RWPE1 (cell line): ENCODE measurements around the gene PRKN.

Experiments
- CTCF ChIA-PET: fragments of 350-600 bp; sonication (Branson Sonifier 250); formaldehyde crosslinking; extraction: SDS; loops from one replicate; lab custom pipeline; 2021; lab: Yijun Ruan, JAX
- POLR2A ChIA-PET: fragments of 400-600 bp; formaldehyde crosslinking; extraction: SDS; loops from one replicate; lab custom pipeline; 2020; ENCODE audit warnings: antibody characterized with exemption; ENCODE audit not compliant: low non-redundant PET; lab: Yijun Ruan, JAX
- DNase-seq: peaks from one replicate; pipeline ENCODE4 v3.0.0; 2012; ENCODE audit warnings: low spot score
- H3K27ac ChIP-seq: fragments of 450-650 bp; 2 replicates; pipeline ENCODE4 v1.5.1; 2017
- CTCF ChIP-seq: fragments of 450-650 bp; conservative IDR thresholded peaks from 2 replicates; pipeline ENCODE4 v1.5.1; 2017; ENCODE audit warnings: low read depth, mild to moderate bottlenecking

PRKN gene

GRCh38 chr6:161963634-161964234, 763.8 kb downstream of the PRKN start:
- no peak for DNase-seq
- CTCF ChIA-PET, result no interaction called here
- no peak for TF ChIP-seq CTCF
- no peak overlapping the region for H3K27ac ChIP-seq
- POLR2A ChIA-PET, result no interaction called here

- no peak for DNase-seq
- POLR2A ChIA-PET, result no interaction called here
- no peak overlapping the region for H3K27ac ChIP-seq
- CTCF ChIA-PET, result no interaction called here
- no peak for TF ChIP-seq CTCF
Observed at GRCh38 chr6:161963181-161963580, 764.4 kb downstream of the PRKN start.

- no peak for TF ChIP-seq CTCF
- POLR2A ChIA-PET, result no interaction called here
- CTCF ChIA-PET, result no interaction called here
- no peak overlapping the region for H3K27ac ChIP-seq
- DNase-seq, result no peak
Observed at GRCh38 chr6:161961796-161962195, 765.8 kb downstream of the PRKN start.

- ChIA-PET POLR2A (no interaction called here), CTCF (no interaction called here)
- TF ChIP-seq CTCF, result no peak
- DNase-seq, result no peak
- no peak overlapping the region for H3K27ac ChIP-seq
Observed at GRCh38 chr6:161961046-161961445, 766.5 kb downstream of the PRKN start.

- CTCF ChIA-PET, result no interaction called here
Observed at GRCh38 chr6:161959072-161959471, 768.5 kb downstream of the PRKN start.

GRCh38 chr6:161956082-161956481, 771.5 kb downstream of the PRKN start:
- POLR2A ChIA-PET, result no interaction called here
- CTCF ChIA-PET, result no interaction called here
- H3K27ac ChIP-seq, result no peak overlapping the region
- TF ChIP-seq CTCF, result no peak
- DNase-seq, result no peak

More at GRCh38 chr6:161959072-161959471, 768.5 kb downstream of the PRKN start:
- DNase-seq, result no peak
- TF ChIP-seq CTCF, result no peak
- POLR2A ChIA-PET, result no interaction called here
- no peak overlapping the region for H3K27ac ChIP-seq
